Activated CD8-positive, alpha-beta memory T cell treated with anti-CD3 and anti-CD28 coated beads for 1 hour (primary cell): ENCODE measurements around the gene EREG.

Source experiments
- DNase-seq, 2 donors: peaks; one replicate each; pipeline ENCODE4 v3.0.0-alpha.2; 2020; ENCODE audit warnings: low read depth in 1 of 2; ENCODE audit errors: extremely low read depth in 1 of 2

EREG gene

GRCh38 chr4:74423104-74423503 is 58.2 kb downstream of the EREG start:
- no peak for DNase-seq

- no peak for DNase-seq
Measured at GRCh38 chr4:74424111-74424510, 59.2 kb downstream of the EREG start.

- no peak for DNase-seq
Measured at GRCh38 chr4:74426101-74426500, 61.2 kb downstream of the EREG start.

- DNase-seq: no peak
Measured at GRCh38 chr4:74428276-74428675, 63.3 kb downstream of the EREG start.

- no peak for DNase-seq
Measured at GRCh38 chr4:74431113-74431826, 66.3 kb downstream of the EREG start.

- no peak for DNase-seq
Measured at GRCh38 chr4:74433043-74433442, 68.1 kb downstream of the EREG start.

- no peak for DNase-seq
Measured at GRCh38 chr4:74433541-74434172, 68.7 kb downstream of the EREG start.

- no peak for DNase-seq
Measured at GRCh38 chr4:74435296-74435695, 70.4 kb downstream of the EREG start.

- no peak for DNase-seq
Measured at GRCh38 chr4:74437866-74438265, 72.9 kb downstream of the EREG start.
